Stimulated activated CD8-positive, alpha-beta memory T cell treated with anti-CD3 and anti-CD28 coated beads, Interleukin-7, amount 100 ng/mL, for 4 hours (primary cell): ENCODE measurements around the gene TXNDC12.

Experiments used
- DNase-seq, 2 donors: peaks; one replicate each; pipeline ENCODE4 v3.0.0-alpha.2; 2020; ENCODE audit warnings: low read depth in 2 of 2

Gene TXNDC12

GRCh38 chr1:51998701-51999100, 56.3 kb downstream of the TXNDC12 start:
- no peak for DNase-seq

- DNase-seq, result no peak
Observed at GRCh38 chr1:51997974-51998382, 57.0 kb downstream of the TXNDC12 start.

GRCh38 chr1:51990478-51990965, 64.5 kb downstream of the TXNDC12 start, which contains the start of gene RAB3B:
RAB3B (minus strand) TSS chr1:51990700; CDS start chr1:51977117, 13,583 bp downstream.
- DNase-seq, result peak; percentile 76

- DNase-seq, result no peak
Observed at GRCh38 chr1:51989582-51990477, 65.2 kb downstream of the TXNDC12 start.

GRCh38 chr1:51988254-51988653, 66.7 kb downstream of the TXNDC12 start:
- no peak for DNase-seq

GRCh38 chr1:51986718-51987117, 68.3 kb downstream of the TXNDC12 start:
- DNase-seq, result no peak

- DNase-seq, result no peak
Observed at GRCh38 chr1:51982161-51982560, 72.8 kb downstream of the TXNDC12 start.

GRCh38 chr1:51981555-51981954, 73.4 kb downstream of the TXNDC12 start:
- no peak for DNase-seq

- no peak for DNase-seq
Observed at GRCh38 chr1:51978099-51978498, 76.9 kb downstream of the TXNDC12 start.

- DNase-seq, result no peak
Observed at GRCh38 chr1:51976846-51977602, 78.0 kb downstream of the TXNDC12 start.

GRCh38 chr1:51973587-51974474, 81.2 kb downstream of the TXNDC12 start:
- DNase-seq, result no peak
